HG03432 (cell line): ENCODE results near the gene CCDC144A.
"Not testable (repeated sequence)": the region's sequence is repeated elsewhere in the genome, so short reads cannot be mapped to it uniquely, and the experiment has no call there.

ENCODE experiments used
- ATAC-seq: cut with Tn5 transposase; IDR thresholded peaks from one replicate; pipeline ENCODE4 v1.9.1; 2021; ENCODE audit warnings: mild to moderate bottlenecking, moderate library complexity; ENCODE audit not compliant: unreplicated experiment

The CCDC144A gene

DNA sequence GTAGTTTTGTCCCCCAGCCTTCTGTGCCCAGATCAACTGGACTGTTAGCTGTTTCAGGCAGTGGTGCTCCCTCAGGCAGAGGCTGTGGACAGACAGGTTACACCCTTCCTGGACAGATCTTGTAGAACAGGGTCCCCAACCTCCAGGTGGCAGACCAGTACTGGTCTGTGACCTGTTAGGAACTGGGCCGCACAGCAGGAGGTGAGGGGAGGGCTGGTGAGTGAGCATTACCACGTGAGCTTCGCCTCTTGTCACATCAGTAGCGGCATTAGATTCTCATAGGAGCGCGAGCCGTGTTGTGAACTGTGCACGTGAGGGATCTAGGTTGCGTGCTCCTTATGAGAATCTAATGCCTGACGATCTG lies 61.9 kb downstream of the CCDC144A start:
- not testable (repeated sequence) for ATAC-seq

DNA sequence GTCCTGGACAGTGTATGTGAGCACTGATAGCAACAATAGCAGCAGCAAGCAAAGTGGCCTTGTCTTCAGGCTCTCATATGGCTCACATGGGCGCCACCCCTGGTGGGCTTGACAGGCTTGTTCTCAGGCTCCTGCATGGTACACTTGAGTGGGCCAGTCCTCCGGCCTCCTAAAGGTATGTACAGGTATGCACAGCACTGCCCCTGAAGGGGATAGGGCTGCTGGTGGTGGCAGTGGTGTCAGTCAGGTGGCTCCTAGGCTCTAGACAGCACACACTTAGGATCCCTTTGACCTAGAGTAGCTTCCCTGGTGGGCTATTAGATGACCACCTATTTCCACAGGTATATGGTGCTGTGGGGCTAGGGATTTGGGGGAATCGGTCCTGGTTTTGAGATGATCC lies 67.5 kb downstream of the CCDC144A start:
- not testable (repeated sequence) for ATAC-seq

DNA sequence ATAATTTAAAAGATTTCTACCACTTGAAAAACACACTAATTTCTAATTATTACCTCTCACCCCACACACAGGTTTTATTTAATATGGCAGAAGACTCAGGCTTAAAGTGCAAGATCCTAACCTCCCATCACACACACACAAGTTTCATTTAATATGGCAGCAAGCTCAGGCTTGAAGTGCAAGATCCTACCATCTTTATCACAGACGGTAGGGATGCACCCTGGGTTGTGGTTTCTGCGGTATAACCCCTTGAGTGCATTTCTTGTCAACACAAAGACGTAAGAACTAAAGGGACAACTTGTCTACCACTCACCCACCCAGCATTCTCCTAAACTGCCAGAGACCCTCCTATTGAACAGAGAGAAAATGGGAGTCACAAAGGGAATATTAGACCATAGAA lies 68.1 kb downstream of the CCDC144A start:
- ATAC-seq, result not testable (repeated sequence)

DNA sequence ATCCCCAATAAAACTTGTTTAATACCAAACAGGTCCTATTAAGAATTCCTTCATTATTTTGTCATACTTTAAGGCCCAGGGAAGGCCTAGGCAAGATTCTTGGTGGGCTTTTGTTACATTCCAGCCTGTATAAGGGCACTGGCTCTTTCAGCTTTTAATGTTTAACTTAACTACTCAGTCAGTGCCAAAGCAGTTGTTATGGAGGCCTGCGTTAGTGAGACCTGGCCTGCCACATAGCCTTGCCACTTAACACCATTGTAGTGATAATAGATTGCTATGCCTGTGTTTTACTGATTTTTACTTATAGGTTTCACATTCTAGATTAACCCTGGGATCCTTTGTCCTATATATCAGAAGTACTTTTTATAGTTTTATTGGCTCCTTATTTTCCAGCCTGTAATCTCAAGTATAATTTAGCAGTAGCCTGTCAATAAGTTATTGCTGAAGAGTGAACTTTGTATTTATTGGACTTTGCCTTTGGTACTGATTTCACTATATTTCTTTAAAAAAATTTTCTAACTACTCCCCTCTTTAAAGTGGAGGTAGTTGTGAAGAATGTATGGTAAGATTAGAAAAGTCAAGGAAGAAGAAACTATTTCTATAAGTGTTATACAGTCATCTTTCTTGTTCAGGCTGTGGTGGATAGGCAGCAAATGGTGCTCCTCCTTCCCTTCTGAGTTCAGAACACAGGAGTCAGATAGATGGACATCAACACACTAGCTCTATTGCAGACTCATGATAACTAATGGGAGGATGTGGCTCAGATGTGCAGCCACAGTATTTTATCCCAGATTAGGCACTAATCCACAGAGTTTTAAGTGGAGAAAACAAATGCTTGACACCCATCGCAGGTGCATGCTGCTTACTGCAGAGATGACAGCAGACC lies 78.5 kb downstream of the CCDC144A start:
- not testable (repeated sequence) for ATAC-seq

DNA sequence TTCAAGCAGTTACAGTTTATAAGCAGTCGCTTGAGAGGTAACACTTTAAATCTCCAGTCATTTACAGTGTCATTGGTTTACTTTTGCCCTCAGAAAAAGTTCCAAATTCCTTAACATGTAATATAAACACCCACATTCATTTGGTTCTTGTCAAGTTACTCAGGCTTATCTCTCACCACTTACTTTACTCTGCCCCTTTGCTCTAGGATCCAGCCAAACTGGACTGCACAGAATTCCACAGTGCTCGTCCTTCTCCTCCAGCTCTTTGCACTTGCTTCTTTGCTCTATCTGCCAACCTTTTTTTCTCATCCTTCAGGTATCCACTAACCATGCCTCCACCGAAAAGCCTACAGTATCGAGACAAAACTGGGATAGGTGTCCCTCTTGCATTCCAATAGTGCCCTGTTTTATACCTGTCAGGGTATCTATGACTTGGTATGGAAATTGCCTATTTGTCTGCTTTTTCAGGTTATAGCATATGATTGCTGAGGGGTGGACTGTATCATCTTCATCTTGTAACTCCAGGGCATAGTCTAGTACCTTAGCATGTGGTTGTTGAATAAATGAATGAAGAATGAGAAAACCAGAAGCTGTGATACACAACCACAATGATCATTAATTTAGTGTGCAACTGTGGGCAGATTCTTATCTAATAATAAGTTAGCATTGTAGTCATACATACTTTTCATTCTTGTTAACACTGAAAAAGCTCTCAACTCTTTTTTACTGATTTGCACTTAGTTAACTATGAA lies 82.5 kb downstream of the CCDC144A start:
- ATAC-seq, result not testable (repeated sequence)

DNA sequence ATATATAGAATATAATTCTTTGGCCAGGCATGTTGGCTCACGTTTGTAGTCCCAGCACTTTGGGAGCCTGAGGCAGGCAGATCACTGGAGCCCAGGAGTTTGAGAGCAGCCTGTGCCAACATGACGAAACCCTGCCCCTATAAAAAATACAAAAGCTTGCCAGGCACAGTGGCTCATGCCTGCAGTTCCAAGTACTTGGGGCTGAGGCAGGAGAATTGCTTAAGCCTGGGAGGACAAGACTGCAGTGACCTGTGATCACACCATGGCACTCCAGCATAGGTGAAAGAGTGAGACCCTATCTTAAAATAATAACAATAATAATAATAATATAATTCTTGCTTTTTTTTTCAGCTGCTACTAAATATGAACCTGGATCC lies 83.1 kb downstream of the CCDC144A start:
- ATAC-seq, result not testable (repeated sequence)

DNA sequence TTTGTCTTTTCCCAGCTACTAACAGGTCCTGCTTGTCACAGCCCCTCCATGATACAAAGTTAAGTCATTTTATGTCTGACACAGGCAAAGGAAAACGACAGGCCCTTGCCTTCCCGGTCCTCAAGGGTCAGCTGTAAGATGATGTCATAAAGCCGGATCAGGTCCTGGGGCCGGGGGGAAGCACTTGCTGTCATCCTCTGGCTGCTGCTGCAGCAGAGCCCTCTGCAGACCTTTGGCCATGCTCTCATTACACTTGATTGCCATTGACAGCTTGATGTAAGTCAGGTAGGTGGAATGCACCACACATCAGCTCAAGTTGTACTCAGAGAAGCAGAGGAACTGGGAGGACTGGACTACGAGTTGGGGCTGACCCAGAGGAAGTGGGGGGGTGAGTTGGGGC lies 97.8 kb downstream of the CCDC144A start:
- not testable (repeated sequence) for ATAC-seq

DNA sequence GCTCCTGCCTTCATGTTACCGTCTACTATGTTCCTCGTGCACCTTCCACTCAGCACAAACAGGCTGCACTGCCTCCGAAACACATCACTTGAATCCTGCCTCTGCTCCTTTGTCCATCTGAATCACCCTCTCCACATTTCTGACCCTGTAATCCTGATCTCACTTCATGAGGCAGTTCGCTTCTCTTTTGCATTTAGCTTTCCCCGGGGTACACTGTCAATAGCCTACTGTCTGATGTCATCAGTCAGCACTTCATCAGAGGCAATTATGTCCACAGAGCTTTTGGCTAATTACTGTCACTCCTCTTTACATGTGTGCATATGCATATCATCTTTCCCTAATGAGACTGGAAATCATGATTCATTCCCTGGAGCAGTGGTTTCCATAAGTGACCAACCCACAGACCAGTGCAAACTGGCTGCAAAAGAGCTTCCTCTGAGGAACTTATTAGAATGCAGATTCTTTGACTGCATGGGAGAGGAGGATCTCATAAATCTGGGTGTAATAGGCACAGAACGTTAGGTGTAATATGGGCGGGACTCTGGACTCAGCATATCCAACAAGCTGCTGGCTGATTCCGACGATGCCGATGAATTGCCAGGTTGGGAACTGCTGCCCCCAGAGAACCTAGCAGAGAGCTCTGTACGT lies 99.0 kb downstream of the CCDC144A start:
- ATAC-seq, result not testable (repeated sequence)

DNA sequence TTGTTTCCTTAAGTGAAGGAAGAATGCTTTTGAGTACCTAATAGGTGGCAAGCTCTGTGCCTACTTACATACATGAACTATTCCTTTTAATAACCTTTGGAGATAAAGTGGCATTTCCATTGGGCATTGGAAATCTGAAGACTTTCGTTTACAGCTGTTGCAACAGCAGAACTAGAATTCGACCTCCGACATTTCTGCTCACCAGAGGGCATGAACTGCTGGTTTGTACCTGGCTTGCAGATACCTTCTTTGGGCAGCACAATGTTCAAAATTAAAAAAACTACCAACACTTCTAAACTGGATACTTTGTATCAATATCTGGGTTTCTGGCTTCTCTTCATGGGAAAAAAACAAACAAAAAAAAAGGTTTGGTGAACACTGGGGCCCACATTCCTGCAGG lies 99.6 kb downstream of the CCDC144A start:
- ATAC-seq, result not testable (repeated sequence)

DNA sequence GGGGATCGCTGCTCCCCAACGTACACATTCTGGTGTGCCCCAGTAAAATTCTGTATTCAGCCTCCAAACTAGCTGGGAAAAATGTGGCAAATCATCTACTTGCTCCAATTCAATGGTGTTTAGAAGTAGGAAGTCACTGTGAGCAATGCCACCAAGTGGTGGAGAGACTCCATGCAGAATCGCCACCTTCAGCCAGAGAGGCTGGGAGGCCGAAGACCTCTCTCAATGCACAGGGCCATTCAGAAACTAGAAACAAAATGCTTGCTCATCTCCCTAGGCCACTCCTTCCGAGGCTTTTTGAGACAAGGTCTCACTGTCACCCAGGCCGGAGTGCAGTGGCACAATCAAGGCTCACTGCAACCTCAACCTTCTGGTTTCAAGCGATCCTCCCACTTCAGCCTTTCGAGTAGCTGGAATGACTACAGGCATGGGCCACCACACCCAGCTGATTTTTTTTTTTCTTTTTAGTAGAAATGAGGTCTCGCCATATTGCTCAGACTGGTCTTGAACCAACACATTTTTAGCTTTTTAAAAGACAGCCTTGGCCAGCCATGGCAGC lies 100.4 kb downstream of the CCDC144A start:
- ATAC-seq, result not testable (repeated sequence)

DNA sequence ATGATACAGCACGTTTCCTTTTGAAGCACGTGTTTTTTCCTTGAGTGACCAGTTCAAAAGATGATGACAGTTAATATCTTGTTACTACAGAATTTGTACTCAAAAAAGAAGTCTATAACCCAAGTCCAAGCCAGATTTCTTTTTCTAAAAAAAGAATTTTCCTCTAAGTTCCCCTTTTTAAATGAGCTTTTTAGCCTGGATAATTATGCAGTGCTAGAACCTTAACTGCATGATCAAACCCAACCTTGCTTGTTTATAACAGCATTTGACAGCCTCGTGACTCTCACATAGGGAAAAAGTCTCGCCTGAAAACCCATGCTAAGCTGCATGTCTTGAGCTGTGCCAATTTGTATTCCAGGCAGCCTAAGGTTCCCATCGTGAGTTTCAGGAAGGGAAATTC lies 104.2 kb downstream of the CCDC144A start:
- not testable (repeated sequence) for ATAC-seq

DNA sequence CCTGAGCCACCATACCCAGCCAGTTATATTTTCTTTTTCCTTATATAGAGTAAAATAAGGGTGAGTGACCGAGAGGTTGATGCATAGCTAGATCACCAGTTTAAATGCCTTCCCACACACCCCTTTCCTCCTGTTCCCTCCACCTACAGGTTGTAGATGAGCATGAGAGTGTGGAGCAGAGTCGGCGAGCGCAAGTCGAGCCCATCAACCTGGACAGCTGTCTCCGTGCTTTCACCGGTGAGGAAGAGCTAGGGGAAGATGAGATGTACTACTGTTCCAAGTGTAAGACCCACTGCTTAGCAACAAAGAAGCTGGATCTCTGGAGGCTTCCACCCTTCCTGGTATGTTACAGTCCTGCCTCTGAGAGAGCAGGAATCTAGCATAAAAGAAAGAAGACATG lies 105.9 kb downstream of the CCDC144A start:
- not testable (repeated sequence) for ATAC-seq

DNA sequence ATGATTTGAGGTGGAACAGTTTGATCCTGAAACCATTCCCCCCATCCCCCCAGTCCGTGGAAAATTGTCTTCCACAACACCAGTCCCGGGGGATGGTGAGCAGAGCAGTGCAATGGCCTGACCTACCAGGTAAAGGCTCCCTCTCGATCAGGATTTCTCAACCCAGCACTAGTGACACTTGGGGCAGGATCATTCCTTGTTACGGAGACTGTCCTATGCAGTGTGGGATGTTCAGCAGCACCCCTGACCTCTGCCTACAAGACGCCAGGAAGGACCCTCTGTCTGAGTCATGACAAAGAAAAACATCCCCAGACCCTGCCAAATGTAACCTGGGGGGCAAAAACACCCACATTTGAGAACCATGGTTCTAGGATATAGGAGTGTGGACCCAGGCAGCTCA lies 114.8 kb downstream of the CCDC144A start:
- ATAC-seq, result not testable (repeated sequence)

DNA sequence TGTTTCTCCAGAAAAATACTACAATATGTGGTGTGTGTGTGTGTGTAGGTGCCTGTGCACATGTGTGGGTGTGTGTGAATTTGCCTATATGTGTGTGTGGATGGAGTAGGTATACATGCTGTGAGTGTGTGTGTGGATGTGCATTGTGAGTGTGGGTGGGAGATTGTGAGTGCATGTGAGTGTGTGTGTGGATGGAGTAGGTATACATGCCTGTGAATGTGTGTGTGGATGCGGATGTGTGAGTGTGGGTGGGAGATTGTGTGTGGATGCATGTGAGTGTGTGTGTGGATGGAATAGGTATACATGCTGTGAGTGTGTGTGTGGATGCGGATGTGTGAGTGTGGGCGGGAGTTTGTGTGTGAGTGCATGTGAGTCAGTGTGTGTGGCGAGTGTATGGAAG lies 116.6 kb downstream of the CCDC144A start:
- not testable (repeated sequence) for ATAC-seq

DNA sequence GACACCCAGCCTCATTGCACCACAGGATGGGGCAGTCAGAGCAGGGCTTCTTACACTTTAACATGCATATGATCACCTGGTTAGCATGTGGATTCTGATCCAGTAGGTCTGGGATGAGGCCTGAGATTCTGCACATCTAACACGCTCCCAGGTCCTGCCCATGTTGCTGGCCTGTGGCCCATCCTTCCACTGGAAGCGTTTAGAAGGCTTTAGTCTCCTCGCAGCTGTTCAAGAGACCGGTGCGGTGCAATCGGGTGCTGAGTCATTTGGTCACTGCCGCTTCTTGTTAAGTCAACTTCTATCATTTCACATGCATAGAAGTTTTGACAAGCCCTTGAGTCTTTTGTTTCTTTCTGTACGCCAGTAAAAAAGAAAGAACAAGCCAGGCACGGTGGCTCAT lies 117.6 kb downstream of the CCDC144A start:
- not testable (repeated sequence) for ATAC-seq

DNA sequence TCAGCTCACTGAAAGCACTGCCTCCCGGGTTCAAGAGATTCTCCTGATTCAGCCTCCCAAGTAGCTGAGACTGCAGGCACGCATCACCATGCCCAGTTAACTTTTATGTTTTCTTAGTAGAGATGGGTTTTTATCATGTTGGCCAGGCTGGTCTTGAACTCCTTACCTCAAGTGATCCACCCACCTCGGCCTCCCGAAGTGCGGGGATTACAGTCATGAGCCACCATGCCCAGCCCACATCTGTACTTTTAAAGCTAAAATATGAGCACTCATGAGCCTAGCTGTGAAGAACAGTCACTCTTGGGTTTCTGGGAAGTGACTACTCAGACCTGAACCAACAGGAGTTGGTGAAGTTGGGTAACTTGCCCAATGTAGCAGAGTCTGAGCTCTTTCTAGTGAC lies 120.2 kb downstream of the CCDC144A start:
- not testable (repeated sequence) for ATAC-seq

DNA sequence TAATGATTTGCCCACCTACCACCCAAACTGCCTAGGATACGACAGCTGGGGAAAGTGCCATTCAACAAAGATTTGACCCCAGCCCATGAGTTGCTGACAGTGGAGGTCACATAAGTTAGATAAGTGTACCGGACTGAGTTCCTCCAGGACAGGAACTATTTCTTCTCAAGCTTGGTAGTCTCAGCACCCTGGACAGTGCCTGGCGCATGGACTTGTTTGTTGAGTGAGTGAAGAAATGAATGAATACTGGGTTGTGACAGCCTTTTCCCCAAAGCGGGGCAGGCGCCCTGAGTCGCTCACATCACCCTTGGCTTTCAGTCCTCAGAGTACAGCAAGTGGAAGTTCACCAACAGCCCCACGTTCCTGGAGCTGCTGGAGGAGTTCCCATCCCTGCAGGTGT lies 122.1 kb downstream of the CCDC144A start:
- not testable (repeated sequence) for ATAC-seq

DNA sequence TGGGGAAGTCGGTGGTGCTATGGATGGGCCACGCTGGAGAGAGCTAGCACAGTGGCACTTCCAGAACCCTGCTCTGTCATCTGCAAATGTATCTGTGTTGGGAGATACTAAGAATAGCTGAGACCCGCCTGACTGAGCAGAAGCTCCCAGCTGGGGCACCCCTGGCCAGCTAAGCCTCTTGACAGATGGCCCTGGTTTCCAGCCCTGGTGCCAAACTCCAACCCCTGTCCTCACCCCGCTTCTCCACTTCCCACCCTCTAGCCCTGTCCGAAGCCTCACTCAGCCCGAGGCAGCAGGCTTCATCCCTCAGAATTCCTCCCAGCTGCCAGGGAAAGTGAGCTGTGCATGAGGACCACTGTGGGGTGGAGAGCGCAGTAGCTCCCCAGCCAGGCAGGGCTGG lies 124.4 kb downstream of the CCDC144A start:
- ATAC-seq, result no peak

DNA sequence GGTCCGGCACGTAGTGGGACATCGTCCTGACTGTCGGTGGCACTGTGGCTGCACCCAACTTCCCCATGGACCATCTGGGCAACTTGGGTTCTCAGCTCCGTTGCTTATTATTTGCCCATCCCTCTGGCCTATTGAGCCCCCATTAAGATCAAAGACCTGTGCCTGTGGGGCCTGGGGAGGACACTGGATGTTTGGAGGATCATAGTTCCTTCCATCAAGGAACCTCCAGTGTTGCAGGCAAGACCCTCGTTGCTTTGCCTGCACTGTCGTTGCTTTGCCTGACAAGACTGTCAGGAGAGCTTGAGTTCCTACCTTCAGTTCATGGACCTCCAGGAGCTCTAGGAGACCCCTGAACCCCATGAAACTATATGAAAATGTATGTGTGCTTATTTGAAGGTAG lies 127.2 kb downstream of the CCDC144A start:
- no peak for ATAC-seq

DNA sequence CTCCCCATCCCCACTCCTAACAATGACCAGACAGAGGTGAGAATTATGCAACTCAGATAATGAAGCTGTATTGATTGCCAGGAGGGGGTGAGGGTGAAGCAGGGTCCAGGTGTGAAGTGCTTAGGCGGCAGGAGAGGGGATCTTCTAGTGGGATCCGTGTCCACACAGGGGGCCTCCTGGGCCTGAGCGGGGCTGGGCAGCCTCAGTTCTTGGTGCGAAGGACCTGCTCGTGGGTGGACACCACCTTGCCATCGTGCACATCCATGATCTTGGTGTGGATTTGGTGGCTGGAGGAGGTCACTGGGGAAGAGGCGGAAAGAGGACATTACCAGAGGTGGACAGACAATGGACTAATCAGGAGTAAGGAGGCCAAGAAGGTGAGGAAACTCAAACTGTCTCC lies 127.9 kb downstream of the CCDC144A start:
- ATAC-seq, result not testable (repeated sequence)

DNA sequence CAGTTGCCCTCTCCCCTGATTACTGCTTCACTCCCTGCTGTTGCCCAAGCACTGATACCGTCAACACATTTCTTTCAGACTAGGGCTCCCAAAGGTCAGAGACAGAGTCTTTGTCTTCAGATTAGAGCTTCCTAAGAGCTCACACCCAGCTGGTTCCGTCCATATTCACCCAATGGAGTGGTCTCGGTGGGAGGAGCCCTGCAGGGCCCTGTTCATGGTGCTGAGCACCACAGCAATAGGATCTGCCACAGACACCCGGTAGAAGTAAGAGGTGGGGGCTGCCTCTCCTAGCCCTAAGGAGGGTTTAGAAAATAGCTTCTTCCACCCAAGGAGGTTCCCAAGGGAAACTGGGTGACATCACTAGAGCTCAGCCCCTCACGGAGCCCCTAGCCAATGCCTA lies 128.3 kb downstream of the CCDC144A start:
- no peak for ATAC-seq
